Suprapubic skin (tissue), 4 donors: Measurements from ENCODE around the gene B3GNT8. TPM values are rescaled to one million over a fixed set of nuclear protein-coding genes. Genes with fewer than 3 reads are reported as not detected.
"Not testable (repeated sequence)": the region's sequence is repeated elsewhere in the genome, so short reads cannot be mapped to it uniquely, and the experiment has no call there.

Source experiments
- DNase-seq, 2 donors: peaks; one replicate each; pipeline ENCODE4 v3.0.0-alpha.2; 2019; ENCODE audit warnings: low spot score in 2 of 2
- H3K27ac ChIP-seq: fragments of 200-600 bp; sonication (generic); one replicate; pipeline ENCODE4 v1.5.1; 2019
- H3K27me3 ChIP-seq: fragments of 200-600 bp; sonication (generic); one replicate; pipeline ENCODE4 v1.5.1; 2019
- H3K36me3 ChIP-seq: fragments of 200-600 bp; sonication (generic); one replicate; pipeline ENCODE4 v1.5.1; 2019
- H3K4me1 ChIP-seq: fragments of 200-600 bp; sonication (generic); one replicate; pipeline ENCODE4 v1.5.1; 2019
- H3K4me3 ChIP-seq: fragments of 200-600 bp; sonication (generic); one replicate; pipeline ENCODE4 v1.5.1; 2019; ENCODE audit warnings: mild to moderate bottlenecking
- H3K9me3 ChIP-seq: fragments of 200-600 bp; sonication (generic); one replicate; pipeline ENCODE4 v1.5.1; 2019
- CTCF ChIP-seq, 2 donors: fragments of 200-600 bp in 1 of 2; fragments of 450-650 bp in 1 of 2; sonication (generic) in 1 of 2; IDR thresholded peaks; one replicate each; pipeline ENCODE4 v1.5.1; 2016 to 2019; ENCODE audit warnings: antibody characterized with exemption in 2 of 2, mild to moderate bottlenecking in 1 of 2, moderate library complexity in 1 of 2
- EP300 ChIP-seq: sonication (generic); formaldehyde crosslinking; IDR thresholded peaks from one replicate; pipeline ENCODE4 v1.6.1; 2017; ENCODE audit warnings: antibody characterized with exemption
- POLR2A ChIP-seq, 2 donors: fragments of 450-650 bp; IDR thresholded peaks; one replicate each; pipeline ENCODE4 v1.6.1; 2017; ENCODE audit warnings: antibody characterized with exemption in 2 of 2, mild to moderate bottlenecking in 2 of 2, moderate library complexity in 2 of 2
- POLR2AphosphoS5 ChIP-seq, 3 donors: sonication (generic); formaldehyde crosslinking; IDR thresholded peaks; one replicate each; pipeline ENCODE4 v1.6.1; 2017; ENCODE audit warnings: antibody characterized with exemption in 3 of 3
- WGBS: methylation state at CpG from one replicate; pipeline ENCODE4 v1.1.5; 2018; 5-methylcytosine and 5-hydroxymethylcytosine counted together
- total RNA-seq, 4 donors: library from RNA; depleted of rRNA; stranded (reverse); fragments of >200 nt; gene quantifications; one replicate each; pipeline ENCODE4 v1.1.0, GENCODE V29; 2016

Gene B3GNT8
- 1 to 10 TPM; 4.7 to 9.6 (median 6.2) TPM for total RNA-seq

GRCh38 chr19:41426952-41427646 is at the start of gene B3GNT8:
Gene B3GNT8, minus strand, starts transcription at chr19:41427374. Its CDS starts 596 bp downstream, at chr19:41426778.
- H3K36me3 ChIP-seq, result peaks cover 62% of the 10 kb centered on the region

GRCh38 chr19:41476583-41476982 is 49.4 kb upstream of the B3GNT8 start:
- Histone ChIP-seq H3K9me3 (no peaks in the 10 kb centered on the region), H3K4me1 (no peaks in the 10 kb centered on the region), H3K27ac (no peak overlapping the region), H3K36me3 (no peaks in the 10 kb centered on the region), H3K27me3 (peaks cover 36% of the 10 kb centered on the region), H3K4me3 (no peak overlapping the region)
- no peak for TF ChIP-seq POLR2A (IDR thresholded peaks at IDR 0.05)
- no peak for TF ChIP-seq POLR2AphosphoS5 (IDR thresholded peaks at IDR 0.05)
- no peak for TF ChIP-seq EP300
- no peak for TF ChIP-seq CTCF (IDR thresholded peaks at IDR 0.05)
- DNase-seq, result no peak

More at GRCh38 chr19:41426952-41427646, at the start of gene B3GNT8:
- Histone ChIP-seq H3K4me1 (peaks cover 44% of the 10 kb centered on the region), H3K4me3 (peak within 1 kb of the TSS; percentile 57), H3K27me3 (no peaks in the 10 kb centered on the region), H3K27ac (peak within 1 kb of the TSS; percentile 61), H3K9me3 (no peaks in the 10 kb centered on the region)
- peak; percentile 88 to 92 for DNase-seq
- 13% methylated on average over 19 of the region's 19 CpGs for WGBS
- no peak for TF ChIP-seq EP300
- no peak for TF ChIP-seq POLR2A (IDR thresholded peaks at IDR 0.05)
- TF ChIP-seq POLR2AphosphoS5 (IDR thresholded peaks at IDR 0.05), result peak in 1 of 3 donors; percentile 21
- no peak for TF ChIP-seq CTCF (IDR thresholded peaks at IDR 0.05)

GRCh38 chr19:41463257-41464256 is 36.4 kb upstream of the B3GNT8 start:
- not testable (repeated sequence) for DNase-seq
- H3K27me3 ChIP-seq, result peaks cover 74% of the 10 kb centered on the region
- WGBS, result 79% methylated on average over 22 of the region's 22 CpGs

GRCh38 chr19:41462497-41462896 is 35.3 kb upstream of the B3GNT8 start:
- no peak overlapping the region for H3K4me3 ChIP-seq
- WGBS, result 52% methylated on average over 6 of the region's 6 CpGs
- H3K9me3 ChIP-seq, result no peaks in the 10 kb centered on the region
- no peaks in the 10 kb centered on the region for H3K4me1 ChIP-seq
- H3K27me3 ChIP-seq, result peaks cover 72% of the 10 kb centered on the region
- no peaks in the 10 kb centered on the region for H3K36me3 ChIP-seq
- no peak for DNase-seq
- H3K27ac ChIP-seq, result no peak overlapping the region
- TF ChIP-seq POLR2AphosphoS5 (IDR thresholded peaks at IDR 0.05) (no peak), EP300 (no peak), CTCF (IDR thresholded peaks at IDR 0.05) (no peak)

More at GRCh38 chr19:41463257-41464256, 36.4 kb upstream of the B3GNT8 start:
- not testable (repeated sequence) for H3K27ac ChIP-seq, H3K4me1 ChIP-seq, H3K4me3 ChIP-seq, H3K36me3 ChIP-seq, H3K9me3 ChIP-seq

- Histone ChIP-seq H3K9me3 (no peaks in the 10 kb centered on the region), H3K27me3 (peaks cover 32% of the 10 kb centered on the region), H3K4me3 (no peak overlapping the region), H3K27ac (no peak overlapping the region), H3K36me3 (no peaks in the 10 kb centered on the region), H3K4me1 (peaks cover 12% of the 10 kb centered on the region)
- TF ChIP-seq CTCF (IDR thresholded peaks at IDR 0.05), result no peak
- no peak for TF ChIP-seq POLR2A (IDR thresholded peaks at IDR 0.05)
- no peak for TF ChIP-seq POLR2AphosphoS5 (IDR thresholded peaks at IDR 0.05)
- no peak for TF ChIP-seq EP300
- no peak for DNase-seq
- 50% methylated on average over 1 of the region's 1 CpG for WGBS
These were observed 30.1 kb upstream of the B3GNT8 start for GRCh38 chr19:41457241-41457640.
